ENCODE data around the gene ZMAT1. TPM values are rescaled to one million over a fixed set of nuclear protein-coding genes. Genes with fewer than 3 reads are reported as not detected.
"Not testable (repeated sequence)": the region's sequence is repeated elsewhere in the genome, so short reads cannot be mapped to it uniquely, and the experiment has no call there.

Gene ZMAT1
- 10 to 100 TPM; 18.0 to 22.2 TPM for total RNA-seq
- total RNA-seq, result 13.0 to 20.1 reads per million in 2 donors

DNA sequence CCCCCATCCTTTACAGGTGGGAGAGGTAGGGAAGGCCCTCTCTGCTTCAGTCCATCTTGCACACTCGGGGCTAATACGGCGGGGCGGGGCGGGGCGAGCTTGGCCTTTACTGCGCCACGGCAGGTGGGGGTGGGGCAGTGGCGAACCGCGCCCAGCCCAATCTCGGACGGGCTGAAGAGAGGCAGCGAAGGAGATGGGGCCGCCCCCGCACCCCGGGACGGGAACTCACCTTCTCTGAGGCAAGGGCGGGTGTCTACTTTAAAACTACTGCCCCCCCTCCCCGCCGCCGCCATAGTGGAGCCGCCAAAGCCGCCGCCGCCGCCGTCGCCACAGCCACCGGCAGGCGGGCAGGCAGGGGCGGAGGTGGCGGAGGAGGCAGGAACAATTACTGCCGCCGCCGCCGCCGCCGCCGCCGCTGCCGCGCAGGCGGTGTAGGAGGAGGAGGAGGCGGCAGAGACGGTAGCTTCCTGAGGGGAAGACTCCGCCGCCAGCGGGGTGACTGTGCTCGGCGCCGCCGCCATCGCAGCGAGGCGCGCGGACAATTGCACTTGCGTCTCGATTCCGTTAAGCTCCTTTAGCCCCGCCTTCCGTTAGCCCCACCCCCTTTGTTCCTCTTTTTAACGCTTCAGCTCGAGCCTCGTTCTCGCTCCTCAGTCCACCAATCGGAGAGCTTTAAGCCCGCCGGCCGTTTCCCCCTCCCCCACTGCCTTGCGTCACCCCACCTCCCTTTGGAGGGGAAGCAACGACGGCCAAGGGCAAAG lies at the start of gene ZMAT1:
Gene ZMAT1 (minus strand): TSS at position 540 of the 761 bp plus-strand sequence. CDS start 19 bp downstream, at position 521.
- Mint-ChIP-seq H3K36me3 (ENCODE audit: low read depth) (no peaks in the 10 kb centered on the region), H3K27ac (peak within 1 kb of the TSS; percentile 96)

DNA sequence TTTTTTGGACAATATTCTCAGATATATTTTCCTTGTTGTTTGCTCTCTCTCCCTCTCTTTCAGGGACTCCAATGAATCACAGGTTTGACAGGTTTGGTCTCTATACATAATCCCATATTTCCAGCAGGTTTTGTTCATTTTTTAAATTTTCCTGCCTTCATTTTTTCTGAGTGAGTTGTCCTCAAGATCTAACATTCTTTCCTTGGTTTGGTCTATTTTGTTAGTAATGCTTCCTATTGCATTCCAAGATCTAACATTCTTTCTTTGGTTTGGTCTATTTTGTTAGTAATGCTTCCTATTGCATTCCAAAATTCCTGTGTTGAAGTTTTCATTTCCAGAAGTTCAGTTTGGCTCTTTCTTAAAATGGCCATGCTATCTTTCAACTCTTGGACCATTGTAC lies 45.3 kb upstream of the ZMAT1 start:
- H3K4me3 Mint-ChIP-seq, result no peak overlapping the region
- ATAC-seq (no peak), DNase-seq (no peak)
- no peak overlapping the region for H3K27ac Mint-ChIP-seq
- H3K4me1 Mint-ChIP-seq, result no peaks in the 10 kb centered on the region
- no peaks in the 10 kb centered on the region for H3K36me3 Mint-ChIP-seq (ENCODE audit: low read depth)
- H3K9me3 ChIP-seq (ENCODE audit: control insufficient read depth, low read length, poor library complexity, severe bottlenecking), result no peaks in the 10 kb centered on the region
- peaks cover 10% of the 10 kb centered on the region for H3K27me3 Mint-ChIP-seq

More for the DNA sequence above, at the start of gene ZMAT1:
- H3K9me3 ChIP-seq (ENCODE audit: control insufficient read depth, low read length, poor library complexity, severe bottlenecking), result no peaks in the 10 kb centered on the region
- peak within 1 kb of the TSS; percentile 94 for H3K4me3 Mint-ChIP-seq
- ATAC-seq (peak; percentile 90), DNase-seq (peak; percentile 71 to 82 (median 71))
- peaks cover 14% of the 10 kb centered on the region for H3K4me1 Mint-ChIP-seq
- no peaks in the 10 kb centered on the region for H3K27me3 Mint-ChIP-seq

DNA sequence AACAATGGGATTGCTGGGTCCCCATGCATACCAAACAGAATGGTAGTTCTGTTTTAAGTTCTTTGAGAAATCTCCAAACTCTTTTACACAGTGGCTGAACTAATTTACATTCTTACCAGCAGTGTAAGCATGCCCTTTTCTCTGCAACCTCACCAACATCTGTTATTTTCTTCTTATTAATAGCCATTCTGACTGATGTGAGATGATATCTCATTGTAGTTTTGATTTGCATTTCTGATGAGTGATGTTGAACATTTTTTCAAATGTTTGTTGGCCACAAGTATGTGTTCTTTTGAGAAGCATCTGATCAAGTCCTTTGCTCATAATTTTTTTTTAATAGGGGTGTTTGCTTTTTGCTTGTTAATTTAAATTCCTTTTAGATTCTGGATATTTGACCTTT lies 41.2 kb upstream of the ZMAT1 start:
- DNase-seq, result no peak
- Mint-ChIP-seq H3K27ac (no peak overlapping the region), H3K27me3 (peaks cover 6% of the 10 kb centered on the region), H3K36me3 (ENCODE audit: low read depth) (no peaks in the 10 kb centered on the region), H3K4me1 (no peaks in the 10 kb centered on the region), H3K4me3 (no peak overlapping the region)
- no peaks in the 10 kb centered on the region for H3K9me3 ChIP-seq (ENCODE audit: control insufficient read depth, low read length, poor library complexity, severe bottlenecking)
- no peak for ATAC-seq

DNA sequence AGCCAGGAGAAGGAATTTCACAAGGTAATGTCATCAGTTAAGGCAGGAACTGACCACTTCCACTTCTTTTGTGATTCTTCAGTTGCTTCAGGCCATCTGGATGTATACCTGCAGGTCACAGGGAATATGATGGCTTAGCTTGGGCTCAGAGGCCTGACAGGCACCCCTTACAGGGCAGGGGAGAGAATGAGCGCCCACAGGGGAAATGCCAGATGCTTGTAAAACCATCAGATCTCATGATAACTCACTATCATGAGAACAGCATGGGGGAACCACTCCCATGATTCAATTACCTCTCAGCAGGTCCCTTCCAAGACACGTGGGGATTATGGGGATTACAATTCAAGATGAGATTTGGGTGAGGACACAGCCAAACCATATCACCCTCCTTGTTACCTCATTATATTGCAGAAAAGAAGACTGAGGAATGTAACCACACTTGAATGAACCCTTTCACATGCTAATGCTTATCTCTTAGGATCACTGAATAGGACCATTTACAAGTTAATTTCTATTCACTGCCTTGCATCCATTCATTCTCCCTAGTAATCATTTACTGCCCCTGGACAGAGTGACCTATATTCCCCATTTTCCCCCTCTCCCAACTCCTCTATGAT lies 33.2 kb upstream of the ZMAT1 start:
- ATAC-seq; DNase-seq; H3K4me3 Mint-ChIP-seq; H3K9me3 ChIP-seq (ENCODE audit: control insufficient read depth, low read length, poor library complexity, severe bottlenecking); H3K4me1 Mint-ChIP-seq; H3K27me3 Mint-ChIP-seq; H3K27ac Mint-ChIP-seq; H3K36me3 Mint-ChIP-seq (ENCODE audit: low read depth): not testable (repeated sequence)

DNA sequence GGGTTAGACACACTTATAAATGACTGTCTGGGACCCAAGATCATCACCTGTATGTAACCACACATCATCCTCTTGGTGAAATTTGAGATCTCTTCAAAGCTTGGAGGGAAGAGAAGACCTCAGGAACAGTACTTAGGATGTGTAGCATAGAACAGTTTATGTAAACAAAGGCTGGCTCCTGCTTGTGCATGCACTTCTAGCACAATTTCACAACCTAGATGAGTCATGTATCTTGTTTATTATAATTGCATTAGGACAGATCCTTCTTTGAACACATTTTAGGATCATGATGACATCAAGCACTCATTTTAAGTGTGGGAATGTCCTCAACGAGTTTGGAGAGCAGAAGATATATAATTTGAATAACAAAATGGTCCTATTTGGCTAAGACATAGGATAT lies 26.3 kb upstream of the ZMAT1 start:
- peaks cover 2% of the 10 kb centered on the region for H3K27me3 Mint-ChIP-seq
- peaks cover 4% of the 10 kb centered on the region for H3K4me1 Mint-ChIP-seq
- no peak overlapping the region for H3K4me3 Mint-ChIP-seq
- peaks cover 2% of the 10 kb centered on the region for H3K9me3 ChIP-seq (ENCODE audit: control insufficient read depth, low read length, poor library complexity, severe bottlenecking)
- DNase-seq, result no peak
- H3K36me3 Mint-ChIP-seq (ENCODE audit: low read depth), result no peaks in the 10 kb centered on the region
- no peak overlapping the region for H3K27ac Mint-ChIP-seq
- ATAC-seq, result no peak

DNA sequence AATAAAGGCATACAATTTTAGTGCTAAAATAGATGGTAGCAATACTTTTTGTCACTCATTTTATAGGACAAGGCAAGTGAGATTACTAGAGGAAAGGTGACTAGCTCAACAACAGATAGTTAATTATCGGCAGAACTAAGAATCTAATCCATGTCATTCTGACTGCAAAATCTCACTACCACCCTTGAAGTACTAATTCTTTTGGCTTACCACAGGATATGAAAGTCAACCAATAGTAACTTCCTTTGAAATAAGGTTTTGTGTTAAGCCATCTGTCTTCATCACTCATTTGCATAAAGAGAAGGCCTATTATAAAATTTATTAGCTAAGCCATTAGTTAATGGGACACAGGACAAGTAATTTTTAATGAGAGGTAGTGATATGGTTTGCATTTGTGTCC lies 25.3 kb upstream of the ZMAT1 start:
- Mint-ChIP-seq H3K27ac (no peak overlapping the region), H3K4me1 (peaks cover 4% of the 10 kb centered on the region), H3K4me3 (no peak overlapping the region), H3K27me3 (peaks cover 6% of the 10 kb centered on the region), H3K36me3 (ENCODE audit: low read depth) (no peaks in the 10 kb centered on the region)
- no peaks in the 10 kb centered on the region for H3K9me3 ChIP-seq (ENCODE audit: control insufficient read depth, low read length, poor library complexity, severe bottlenecking)
- DNase-seq (no peak), ATAC-seq (no peak)

DNA sequence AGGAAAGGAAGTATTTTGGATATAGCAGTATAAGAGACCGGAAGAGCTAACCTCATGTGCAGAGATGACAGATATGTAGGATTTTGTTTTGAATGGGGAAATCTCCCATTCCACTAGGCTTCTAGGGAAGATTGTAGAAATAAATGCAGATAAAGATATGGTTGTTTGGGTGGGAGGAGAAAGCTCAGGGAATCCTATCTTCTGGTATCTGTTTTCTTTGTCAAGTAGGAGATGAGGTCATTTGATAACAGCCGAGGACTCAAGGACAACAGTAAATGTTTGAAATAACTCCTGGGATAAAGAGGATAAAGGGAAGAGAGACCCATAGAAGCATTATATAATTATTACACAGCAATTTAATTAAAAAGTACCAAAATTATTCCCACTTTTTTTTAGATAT lies 24.7 kb upstream of the ZMAT1 start:
- ATAC-seq (no peak), DNase-seq (no peak)
- H3K27ac Mint-ChIP-seq, result no peak overlapping the region
- H3K9me3 ChIP-seq (ENCODE audit: control insufficient read depth, low read length, poor library complexity, severe bottlenecking), result no peaks in the 10 kb centered on the region
- H3K4me3 Mint-ChIP-seq, result no peak overlapping the region
- H3K4me1 Mint-ChIP-seq, result peaks cover 4% of the 10 kb centered on the region
- no peaks in the 10 kb centered on the region for H3K36me3 Mint-ChIP-seq (ENCODE audit: low read depth)
- H3K27me3 Mint-ChIP-seq, result peaks cover 6% of the 10 kb centered on the region

DNA sequence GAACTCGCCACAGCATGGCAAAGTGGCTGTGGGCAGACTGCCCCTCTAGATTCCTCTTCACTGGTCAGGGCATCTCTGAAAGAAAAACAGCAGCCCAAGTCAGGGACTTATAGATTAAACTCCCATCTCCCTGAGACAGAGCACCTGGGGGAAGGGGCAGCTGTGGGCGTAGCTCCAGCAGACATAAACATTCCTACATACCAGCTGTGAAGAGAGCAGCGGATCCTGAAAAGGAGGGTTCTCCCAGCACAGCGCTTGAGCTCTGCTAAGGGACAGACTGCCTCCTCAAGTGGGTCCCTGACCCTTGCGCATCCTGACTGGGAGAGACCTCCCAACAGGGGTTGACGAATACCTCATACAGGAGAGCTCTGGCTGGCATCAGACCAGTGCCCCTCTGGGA lies 18.8 kb upstream of the ZMAT1 start:
- no peaks in the 10 kb centered on the region for H3K36me3 Mint-ChIP-seq (ENCODE audit: low read depth)
- no peak overlapping the region for H3K4me3 Mint-ChIP-seq
- DNase-seq (no peak), ATAC-seq (no peak)
- peaks cover 22% of the 10 kb centered on the region for H3K27me3 Mint-ChIP-seq
- no peak overlapping the region for H3K27ac Mint-ChIP-seq
- H3K9me3 ChIP-seq (ENCODE audit: control insufficient read depth, low read length, poor library complexity, severe bottlenecking), result no peaks in the 10 kb centered on the region
- no peaks in the 10 kb centered on the region for H3K4me1 Mint-ChIP-seq

DNA sequence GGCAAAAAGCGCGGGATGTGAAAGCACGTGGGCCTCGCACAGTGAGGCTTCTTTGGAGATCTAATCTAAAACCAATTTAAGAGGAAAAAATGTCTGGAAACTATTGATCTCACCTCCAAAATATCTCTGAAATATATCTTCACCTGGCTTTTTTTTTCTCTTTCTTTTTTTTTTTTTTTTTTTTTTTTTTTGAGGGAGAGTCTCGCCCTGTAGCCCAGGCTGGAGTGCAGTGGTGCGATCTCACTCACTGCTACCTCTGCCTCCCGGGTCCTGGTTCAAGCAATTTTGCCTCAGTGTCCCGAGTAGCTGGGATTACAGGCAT lies 383 bp upstream of the ZMAT1 start:
- H3K4me1 Mint-ChIP-seq, result peaks cover 14% of the 10 kb centered on the region
- DNase-seq (no peak), ATAC-seq (no peak)
- H3K27ac Mint-ChIP-seq, result peak overlapping the region; percentile 96
- no peaks in the 10 kb centered on the region for H3K9me3 ChIP-seq (ENCODE audit: control insufficient read depth, low read length, poor library complexity, severe bottlenecking)
- H3K27me3 Mint-ChIP-seq, result no peaks in the 10 kb centered on the region
- H3K4me3 Mint-ChIP-seq, result peak overlapping the region; percentile 94
- H3K36me3 Mint-ChIP-seq (ENCODE audit: low read depth), result no peaks in the 10 kb centered on the region

DNA sequence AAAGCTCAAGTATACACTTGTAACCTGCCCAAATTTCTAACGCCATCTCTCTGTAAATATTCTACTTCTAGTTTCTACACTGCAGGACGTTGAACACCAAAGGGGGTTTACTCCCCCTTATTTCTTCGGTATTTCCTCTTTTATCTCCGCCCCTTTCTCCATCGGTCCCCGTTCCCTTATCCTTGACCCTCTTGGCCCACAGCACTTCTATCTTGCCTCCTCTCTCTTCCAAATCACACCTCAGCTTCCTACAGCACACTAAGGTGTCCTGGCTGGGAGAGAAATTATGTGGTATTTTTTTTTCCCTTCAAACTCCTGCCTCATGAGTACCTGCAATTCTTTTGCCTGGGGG lies 715 bp downstream of the ZMAT1 start:
- Mint-ChIP-seq H3K36me3 (ENCODE audit: low read depth) (no peaks in the 10 kb centered on the region), H3K4me1 (peaks cover 14% of the 10 kb centered on the region), H3K27me3 (no peaks in the 10 kb centered on the region), H3K27ac (peak overlapping the region; percentile 96), H3K4me3 (peak overlapping the region; percentile 94)
- no peaks in the 10 kb centered on the region for H3K9me3 ChIP-seq (ENCODE audit: control insufficient read depth, low read length, poor library complexity, severe bottlenecking)
- DNase-seq (no peak), ATAC-seq (no peak)

DNA sequence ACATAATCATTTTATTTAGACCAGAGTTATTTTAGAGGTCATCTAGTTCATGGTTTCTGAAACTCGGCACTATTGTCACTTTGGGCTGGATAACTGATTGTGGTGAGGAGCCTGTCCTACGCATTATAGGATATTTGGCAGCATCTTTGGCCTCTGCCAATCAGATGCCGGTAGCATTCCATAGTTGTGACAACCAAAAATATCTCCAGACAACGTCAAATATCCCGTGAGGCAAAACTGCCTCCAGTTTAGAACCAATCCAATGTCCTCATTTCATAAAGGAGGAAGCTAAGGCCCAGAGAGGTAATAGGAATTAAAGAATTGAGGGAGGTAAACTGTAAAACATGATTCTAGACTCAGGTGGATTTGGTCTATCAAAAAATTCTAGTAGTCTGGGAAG lies 6.1 kb downstream of the ZMAT1 start:
- Mint-ChIP-seq H3K27me3 (no peaks in the 10 kb centered on the region), H3K27ac (no peak overlapping the region), H3K4me1 (peaks cover 4% of the 10 kb centered on the region), H3K36me3 (ENCODE audit: low read depth) (no peaks in the 10 kb centered on the region), H3K4me3 (no peak overlapping the region)
- ATAC-seq, result no peak
- H3K9me3 ChIP-seq (ENCODE audit: control insufficient read depth, low read length, poor library complexity, severe bottlenecking), result no peaks in the 10 kb centered on the region
- no peak for DNase-seq

DNA sequence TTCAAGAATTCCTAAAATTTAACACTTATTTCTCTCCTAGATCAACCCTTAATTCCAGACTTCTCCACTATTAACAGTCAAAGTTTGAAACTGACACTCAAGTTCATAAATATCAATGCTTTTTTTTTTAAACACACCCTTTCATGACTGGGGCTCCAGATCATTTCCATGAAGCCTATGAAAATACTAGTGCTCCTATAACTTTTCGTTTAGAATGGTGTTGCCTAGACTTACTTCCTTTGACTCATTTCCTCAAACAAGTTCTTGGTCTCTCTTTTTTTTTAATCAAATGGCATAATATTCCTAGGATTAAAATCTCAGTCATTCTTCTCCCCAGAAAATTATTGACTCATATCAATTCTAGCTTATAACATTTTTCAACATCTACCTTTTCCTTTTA lies 13.1 kb downstream of the ZMAT1 start:
- no peaks in the 10 kb centered on the region for H3K9me3 ChIP-seq (ENCODE audit: control insufficient read depth, low read length, poor library complexity, severe bottlenecking)
- DNase-seq, result no peak
- Mint-ChIP-seq H3K27ac (no peak overlapping the region), H3K4me1 (peaks cover 4% of the 10 kb centered on the region), H3K27me3 (no peaks in the 10 kb centered on the region), H3K4me3 (no peak overlapping the region), H3K36me3 (ENCODE audit: low read depth) (no peaks in the 10 kb centered on the region)
- no peak for ATAC-seq

DNA sequence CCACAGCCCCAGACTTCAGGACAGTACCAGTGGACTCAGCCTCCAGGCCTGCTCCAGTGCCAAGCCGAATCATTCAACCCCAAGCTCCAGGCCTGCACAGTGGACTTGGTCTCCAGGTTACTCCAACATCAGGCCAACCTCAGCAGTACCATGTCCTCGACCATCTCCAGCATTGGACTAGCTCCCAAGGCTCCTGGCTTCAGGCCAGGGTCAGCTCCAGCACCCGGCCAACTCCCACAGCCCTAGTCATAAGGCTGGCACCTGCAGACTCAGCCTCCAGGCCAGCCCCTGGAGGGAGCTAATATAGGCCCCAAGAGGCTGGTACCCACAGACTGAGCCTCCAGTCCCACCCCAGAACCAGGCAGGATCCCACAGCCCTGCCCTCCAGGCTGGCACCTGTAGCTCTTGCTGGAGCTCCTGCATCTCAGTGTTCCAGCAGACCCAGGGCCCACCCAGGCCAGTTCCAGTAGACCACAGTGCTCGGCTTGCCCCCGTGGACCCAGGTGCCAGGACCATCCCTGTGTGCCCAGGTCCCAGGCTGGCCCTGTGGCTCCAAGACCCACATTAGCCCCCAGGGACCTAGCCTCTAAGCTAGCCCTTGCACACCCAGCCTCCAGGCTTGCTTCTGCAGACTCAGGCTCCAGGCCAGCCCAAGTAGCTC lies 25.6 kb downstream of the ZMAT1 start:
- Mint-ChIP-seq H3K36me3 (ENCODE audit: low read depth) (peaks cover 2% of the 10 kb centered on the region), H3K4me1 (no peaks in the 10 kb centered on the region), H3K27ac (no peak overlapping the region), H3K4me3 (no peak overlapping the region), H3K27me3 (no peaks in the 10 kb centered on the region)
- no peak for ATAC-seq
- no peaks in the 10 kb centered on the region for H3K9me3 ChIP-seq (ENCODE audit: control insufficient read depth, low read length, poor library complexity, severe bottlenecking)
- DNase-seq, result no peak

DNA sequence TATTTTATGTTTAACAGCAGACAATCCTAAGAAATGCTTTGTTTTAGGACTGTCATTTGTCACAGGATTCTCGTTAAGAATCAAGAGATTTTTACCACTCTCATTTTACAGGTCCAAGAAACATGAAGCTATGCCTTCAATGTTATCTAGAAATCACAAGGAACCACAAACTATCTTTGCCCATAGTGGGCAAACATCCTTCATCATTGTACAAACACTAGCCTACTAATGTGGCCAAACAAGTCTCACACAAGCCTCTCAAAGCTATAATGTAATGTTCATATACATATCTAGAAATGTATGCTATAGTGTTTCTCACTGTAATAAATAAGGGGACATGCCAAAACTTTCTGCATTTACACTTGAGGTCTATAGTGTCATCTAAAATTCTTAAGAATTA lies 26.8 kb downstream of the ZMAT1 start:
- no peak for ATAC-seq

More for the DNA sequence above, 26.8 kb downstream of the ZMAT1 start:
- H3K4me3 Mint-ChIP-seq, result no peak overlapping the region
- no peak for DNase-seq
- H3K4me1 Mint-ChIP-seq, result no peaks in the 10 kb centered on the region
- H3K27me3 Mint-ChIP-seq, result no peaks in the 10 kb centered on the region
- H3K27ac Mint-ChIP-seq, result no peak overlapping the region
- H3K36me3 Mint-ChIP-seq (ENCODE audit: low read depth), result peaks cover 2% of the 10 kb centered on the region
- no peaks in the 10 kb centered on the region for H3K9me3 ChIP-seq (ENCODE audit: control insufficient read depth, low read length, poor library complexity, severe bottlenecking)

Data from T-helper 17 cell (primary cell).